Osteocyte (in vitro differentiated cells): ENCODE measurements around the gene TRPC4AP. TPM values are rescaled to one million over a fixed set of nuclear protein-coding genes. Genes with fewer than 3 reads are reported as not detected.

Experiments
- DNase-seq: peaks from one replicate; pipeline ENCODE4 v3.0.0; 2021; ENCODE audit warnings: mixed read lengths; ENCODE audit not compliant: unreplicated experiment; ENCODE audit errors: extremely low spot score
- H3K27ac Mint-ChIP-seq: one replicate; pipeline ENCODE4 v1.8.0; 2021; ENCODE audit warnings: mild to moderate bottlenecking, mixed read lengths; ENCODE audit not compliant: unreplicated experiment
- H3K27me3 Mint-ChIP-seq: one replicate; pipeline ENCODE4 v1.8.0; 2021; ENCODE audit warnings: mixed read lengths; ENCODE audit not compliant: unreplicated experiment
- H3K36me3 Mint-ChIP-seq: one replicate; pipeline ENCODE4 v1.8.0; 2021; ENCODE audit warnings: mixed read lengths; ENCODE audit not compliant: unreplicated experiment
- H3K4me1 Mint-ChIP-seq: one replicate; pipeline ENCODE4 v1.8.0; 2021; ENCODE audit warnings: mixed read lengths; ENCODE audit not compliant: unreplicated experiment
- H3K4me3 Mint-ChIP-seq: one replicate; pipeline ENCODE4 v1.8.0; 2021; ENCODE audit warnings: mild to moderate bottlenecking, moderate library complexity, mixed read lengths; ENCODE audit not compliant: unreplicated experiment
- H3K9me3 Mint-ChIP-seq: one replicate; pipeline ENCODE4 v1.8.0; 2021; ENCODE audit warnings: mixed read lengths; ENCODE audit not compliant: unreplicated experiment
- long read RNA-seq: library from polyadenylated mRNA; unstranded; transcript quantifications from one replicate; pipeline ENCODE4 v2.0.0, GENCODE V29; 2021
- total RNA-seq: library from RNA; stranded (reverse); gene quantifications from 2 replicates; pipeline ENCODE4 v1.2.1, GENCODE V29; 2021
- TF ChIP-seq, protein P1 (sequence below): fragments of 200-600 bp; sonication (generic); IDR thresholded peaks from 2 replicates; pipeline ENCODE4 v1.5.0; 2021; ENCODE audit warnings: antibody characterized with exemption, mild to moderate bottlenecking, moderate library complexity

Gene TRPC4AP, protein sequence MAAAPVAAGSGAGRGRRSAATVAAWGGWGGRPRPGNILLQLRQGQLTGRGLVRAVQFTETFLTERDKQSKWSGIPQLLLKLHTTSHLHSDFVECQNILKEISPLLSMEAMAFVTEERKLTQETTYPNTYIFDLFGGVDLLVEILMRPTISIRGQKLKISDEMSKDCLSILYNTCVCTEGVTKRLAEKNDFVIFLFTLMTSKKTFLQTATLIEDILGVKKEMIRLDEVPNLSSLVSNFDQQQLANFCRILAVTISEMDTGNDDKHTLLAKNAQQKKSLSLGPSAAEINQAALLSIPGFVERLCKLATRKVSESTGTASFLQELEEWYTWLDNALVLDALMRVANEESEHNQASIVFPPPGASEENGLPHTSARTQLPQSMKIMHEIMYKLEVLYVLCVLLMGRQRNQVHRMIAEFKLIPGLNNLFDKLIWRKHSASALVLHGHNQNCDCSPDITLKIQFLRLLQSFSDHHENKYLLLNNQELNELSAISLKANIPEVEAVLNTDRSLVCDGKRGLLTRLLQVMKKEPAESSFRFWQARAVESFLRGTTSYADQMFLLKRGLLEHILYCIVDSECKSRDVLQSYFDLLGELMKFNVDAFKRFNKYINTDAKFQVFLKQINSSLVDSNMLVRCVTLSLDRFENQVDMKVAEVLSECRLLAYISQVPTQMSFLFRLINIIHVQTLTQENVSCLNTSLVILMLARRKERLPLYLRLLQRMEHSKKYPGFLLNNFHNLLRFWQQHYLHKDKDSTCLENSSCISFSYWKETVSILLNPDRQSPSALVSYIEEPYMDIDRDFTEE
- 83.0 TPM in 2 replicates for total RNA-seq
- long read RNA-seq, transcript TRPC4AP-201 (19 exons, 3,226 nt): major isoform, 15 of 55 reads
- long read RNA-seq, partial matches to known transcripts: 27 of 55 reads
- long read RNA-seq, other reads (novel, unspliced or antisense): 9 of 55 reads

DNA sequence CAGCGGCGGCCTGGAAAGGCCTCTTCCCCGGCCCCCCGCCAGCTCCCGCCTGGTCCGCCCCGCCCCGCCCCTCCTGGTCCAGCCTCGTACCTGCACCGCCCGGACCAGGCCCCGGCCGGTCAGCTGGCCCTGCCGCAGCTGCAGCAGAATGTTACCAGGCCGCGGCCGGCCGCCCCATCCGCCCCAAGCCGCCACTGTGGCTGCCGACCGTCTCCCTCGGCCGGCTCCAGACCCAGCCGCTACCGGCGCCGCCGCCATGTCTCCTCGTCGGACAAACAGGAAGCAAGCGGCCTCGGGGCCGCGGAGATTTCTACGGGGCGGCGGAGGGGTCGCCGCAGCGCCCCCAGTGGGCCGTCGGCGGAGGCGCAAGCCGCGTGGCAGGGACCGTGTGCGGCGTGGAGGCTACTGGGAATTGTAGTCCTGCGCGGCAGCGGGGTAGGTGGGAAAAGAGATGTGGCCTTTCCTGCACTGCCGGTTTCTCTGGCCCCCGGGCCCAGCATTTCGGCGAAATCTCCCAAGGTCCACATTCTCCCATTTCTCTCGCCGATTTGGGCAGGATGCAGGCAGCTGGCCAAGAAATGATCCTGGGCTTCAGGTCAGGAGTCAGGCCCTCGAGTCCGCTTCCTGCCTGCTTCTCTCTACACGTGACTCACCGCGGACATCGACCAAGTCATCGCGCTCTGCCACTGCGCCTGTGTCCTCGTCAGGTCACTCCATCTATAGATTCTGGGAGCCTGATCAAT lies at the start of gene TRPC4AP:
TSS of gene TRPC4AP (minus strand) at position 284 of the 743 bp plus-strand sequence. CDS start at position 258, 26 bp downstream.
- Mint-ChIP-seq H3K36me3 (peaks cover 3% of the 10 kb centered on the region), H3K4me3 (peak within 1 kb of the TSS; percentile 93), H3K4me1 (peaks cover 50% of the 10 kb centered on the region), H3K27ac (peak within 1 kb of the TSS; percentile 88), H3K27me3 (no peaks in the 10 kb centered on the region), H3K9me3 (no peaks in the 10 kb centered on the region)
- TF ChIP-seq, protein P1, sequence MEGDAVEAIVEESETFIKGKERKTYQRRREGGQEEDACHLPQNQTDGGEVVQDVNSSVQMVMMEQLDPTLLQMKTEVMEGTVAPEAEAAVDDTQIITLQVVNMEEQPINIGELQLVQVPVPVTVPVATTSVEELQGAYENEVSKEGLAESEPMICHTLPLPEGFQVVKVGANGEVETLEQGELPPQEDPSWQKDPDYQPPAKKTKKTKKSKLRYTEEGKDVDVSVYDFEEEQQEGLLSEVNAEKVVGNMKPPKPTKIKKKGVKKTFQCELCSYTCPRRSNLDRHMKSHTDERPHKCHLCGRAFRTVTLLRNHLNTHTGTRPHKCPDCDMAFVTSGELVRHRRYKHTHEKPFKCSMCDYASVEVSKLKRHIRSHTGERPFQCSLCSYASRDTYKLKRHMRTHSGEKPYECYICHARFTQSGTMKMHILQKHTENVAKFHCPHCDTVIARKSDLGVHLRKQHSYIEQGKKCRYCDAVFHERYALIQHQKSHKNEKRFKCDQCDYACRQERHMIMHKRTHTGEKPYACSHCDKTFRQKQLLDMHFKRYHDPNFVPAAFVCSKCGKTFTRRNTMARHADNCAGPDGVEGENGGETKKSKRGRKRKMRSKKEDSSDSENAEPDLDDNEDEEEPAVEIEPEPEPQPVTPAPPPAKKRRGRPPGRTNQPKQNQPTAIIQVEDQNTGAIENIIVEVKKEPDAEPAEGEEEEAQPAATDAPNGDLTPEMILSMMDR: peak; percentile 96
- DNase-seq: peak; percentile 96

DNA sequence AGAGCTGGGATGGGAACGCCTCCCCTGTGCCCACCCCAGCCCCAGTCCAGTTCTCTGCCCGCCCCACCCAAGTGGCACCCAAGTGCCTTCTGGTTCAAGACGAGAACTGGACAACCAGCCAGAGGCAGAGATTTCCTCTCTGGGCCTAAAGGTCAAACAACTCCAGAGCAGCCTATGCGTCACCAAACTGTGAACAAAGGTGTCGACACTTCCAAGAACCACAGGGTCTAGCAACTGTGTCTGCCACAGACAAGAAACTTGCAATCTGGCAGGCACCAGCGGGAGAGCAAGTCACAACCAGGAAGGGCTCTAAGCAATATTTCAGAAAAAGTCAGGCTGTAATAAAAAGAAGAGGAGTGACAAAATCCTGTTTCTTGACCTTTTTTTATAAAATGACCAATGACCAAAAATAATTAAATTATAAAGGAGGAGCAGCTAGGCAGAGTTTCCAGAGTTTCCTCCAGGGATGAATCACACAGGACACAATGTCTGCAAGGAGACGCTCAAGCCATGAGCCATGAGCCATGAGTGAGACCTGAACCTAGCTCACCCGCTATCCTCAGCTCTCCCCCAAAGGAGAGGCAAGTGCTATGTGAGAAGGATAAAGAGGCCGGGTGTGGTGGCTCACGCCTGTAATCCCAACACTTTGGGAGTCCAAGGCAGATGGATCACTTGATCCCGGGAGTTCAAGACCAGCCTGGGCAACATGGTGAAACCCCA lies 43.4 kb upstream of the TRPC4AP start:
- Mint-ChIP-seq H3K4me1 (no peaks in the 10 kb centered on the region), H3K4me3 (no peak overlapping the region), H3K36me3 (peaks cover 37% of the 10 kb centered on the region), H3K27me3 (no peaks in the 10 kb centered on the region), H3K9me3 (no peaks in the 10 kb centered on the region), H3K27ac (no peak overlapping the region)
- DNase-seq: no peak
- TF ChIP-seq, protein P1: no peak

DNA sequence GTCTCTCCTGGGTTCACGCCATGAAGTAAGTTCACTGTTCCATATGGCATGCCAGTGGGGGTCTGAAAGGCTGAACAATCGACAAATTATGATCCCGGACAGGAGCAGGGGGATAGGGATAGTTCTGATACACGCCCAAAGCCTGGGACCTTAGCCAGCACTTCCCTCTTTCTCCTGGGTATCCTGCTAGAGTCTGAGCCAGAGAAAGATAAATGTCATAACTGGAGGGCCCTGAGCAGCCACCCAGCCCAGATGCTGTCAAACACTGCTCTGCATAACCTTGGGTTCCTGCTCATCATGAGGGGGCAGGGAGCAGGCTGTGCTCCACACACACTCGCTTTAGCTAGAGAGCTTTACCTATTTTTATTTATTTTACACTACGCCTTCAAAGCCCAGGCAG lies 42.3 kb upstream of the TRPC4AP start:
- H3K36me3 Mint-ChIP-seq: peaks cover 36% of the 10 kb centered on the region
- H3K4me1 Mint-ChIP-seq: no peaks in the 10 kb centered on the region
- no peak overlapping the region for H3K4me3 Mint-ChIP-seq
- no peaks in the 10 kb centered on the region for H3K27me3 Mint-ChIP-seq
- H3K27ac Mint-ChIP-seq: no peak overlapping the region
- no peak for DNase-seq
- no peaks in the 10 kb centered on the region for H3K9me3 Mint-ChIP-seq
- TF ChIP-seq, protein P1: no peak

DNA sequence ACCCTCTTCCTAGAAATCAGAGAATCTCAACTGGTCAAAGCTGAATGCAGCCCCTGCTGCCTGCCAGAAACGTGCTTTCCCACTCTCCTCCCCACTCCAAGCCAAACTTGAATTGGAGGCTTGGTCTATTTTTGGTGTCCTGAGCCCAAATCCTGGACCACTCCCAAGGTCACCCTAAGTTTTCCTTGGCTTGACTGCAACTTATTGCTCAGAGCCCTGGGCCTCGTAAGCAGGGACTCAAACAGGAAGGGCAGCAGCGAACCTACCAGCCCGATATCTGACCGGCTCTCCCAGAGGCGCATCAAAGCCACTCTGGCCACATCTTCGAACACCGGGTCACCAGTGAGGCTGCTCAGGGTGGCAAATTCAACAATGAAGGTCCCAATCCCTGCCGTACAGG lies 41.9 kb upstream of the TRPC4AP start:
- H3K36me3 Mint-ChIP-seq: peaks cover 36% of the 10 kb centered on the region
- H3K9me3 Mint-ChIP-seq: no peaks in the 10 kb centered on the region
- H3K27me3 Mint-ChIP-seq: no peaks in the 10 kb centered on the region
- no peak overlapping the region for H3K4me3 Mint-ChIP-seq
- no peak overlapping the region for H3K27ac Mint-ChIP-seq
- DNase-seq: no peak
- H3K4me1 Mint-ChIP-seq: peaks cover 2% of the 10 kb centered on the region
- TF ChIP-seq, protein P1: no peak
